Gastrocnemius medialis (tissue), 4 donors: ENCODE data around the gene NAV2.

Experiments used
- CTCF ChIP-seq, 5 experiments: fragments of 450-650 bp in 3 of 5; fragments of 200-600 bp in 2 of 5; sonication (generic) in 2 of 5; IDR thresholded peaks in 4 of 5; conservative IDR thresholded peaks in 1 of 5; 1 replicate in 4 of 5; 2 replicates in 1 of 5; pipeline ENCODE4 v1.5.1; 2016 to 2019; ENCODE audit warnings: antibody characterized with exemption in 5 of 5, mild to moderate bottlenecking in 3 of 5, moderate library complexity in 3 of 5
- POLR2A ChIP-seq, 2 donors: fragments of 450-650 bp; IDR thresholded peaks; one replicate each; pipeline ENCODE4 v1.6.1; 2017; ENCODE audit warnings: antibody characterized with exemption in 2 of 2, mild to moderate bottlenecking in 2 of 2, moderate library complexity in 2 of 2

- TF ChIP-seq CTCF (IDR thresholded peaks at IDR 0.05 in 4 of 5, conservative IDR thresholded peaks at IDR 0.05 in 1 of 5): no peak
- TF ChIP-seq POLR2A (IDR thresholded peaks at IDR 0.05): no peak
These were observed 32.4 kb upstream of the NAV2 start for GRCh38 chr11:19679952-19680828.
